Tibial nerve (tissue), 4 donors: Measurements from ENCODE around the gene OR1L8. TPM values are rescaled to one million over a fixed set of nuclear protein-coding genes. Genes with fewer than 3 reads are reported as not detected.
"Not testable (repeated sequence)": the region's sequence is repeated elsewhere in the genome, so short reads cannot be mapped to it uniquely, and the experiment has no call there.

Experiments used
- DNase-seq, 2 donors: peaks; one replicate each; pipeline ENCODE4 v3.0.0-alpha.2; 2019; ENCODE audit warnings: low spot score in 2 of 2
- H3K27ac ChIP-seq, 4 donors: fragments of 200-600 bp; sonication (generic) in 3 of 4; one replicate each; pipeline ENCODE4 v1.5.1; 2017 to 2019; ENCODE audit warnings: mild to moderate bottlenecking in 1 of 4
- H3K27me3 ChIP-seq, 2 donors: fragments of 200-600 bp; sonication (generic) in 1 of 2; one replicate each; pipeline versions ENCODE4 v1.5.1 to v1.6.0; 2017 to 2019
- H3K36me3 ChIP-seq, 3 donors: fragments of 200-600 bp; sonication (generic); one replicate each; pipeline ENCODE4 v1.5.1; 2018 to 2019
- H3K4me1 ChIP-seq, 4 donors: fragments of 200-600 bp; sonication (generic) in 3 of 4; one replicate each; pipeline ENCODE4 v1.5.1; 2017 to 2019
- H3K4me3 ChIP-seq, 4 donors: fragments of 200-600 bp; sonication (generic) in 3 of 4; one replicate each; pipeline ENCODE4 v1.5.1; 2017 to 2019; ENCODE audit warnings: mild to moderate bottlenecking in 1 of 4, moderate library complexity in 1 of 4
- H3K9me3 ChIP-seq, 4 donors: fragments of 200-600 bp; sonication (generic) in 3 of 4; one replicate each; pipeline ENCODE4 v1.5.1; 2017 to 2019
- CTCF ChIP-seq, 5 experiments: fragments of 200-600 bp in 3 of 5; fragments of 450-650 bp in 2 of 5; sonication (generic) in 3 of 5; IDR thresholded peaks; one replicate each; pipeline ENCODE4 v1.5.1; 2016 to 2019; ENCODE audit warnings: antibody characterized with exemption in 5 of 5, mild to moderate bottlenecking in 3 of 5, moderate library complexity in 2 of 5
- EP300 ChIP-seq, 2 donors: sonication (generic); formaldehyde crosslinking; IDR thresholded peaks; one replicate each; pipeline ENCODE4 v1.6.1; 2017; ENCODE audit warnings: antibody characterized with exemption in 2 of 2, mild to moderate bottlenecking in 1 of 2
- POLR2A ChIP-seq, 2 donors: fragments of 450-650 bp; IDR thresholded peaks; one replicate each; pipeline ENCODE4 v1.6.1; 2017; ENCODE audit warnings: antibody characterized with exemption in 2 of 2, mild to moderate bottlenecking in 2 of 2, moderate library complexity in 2 of 2
- WGBS, 2 donors: methylation state at CpG; one replicate each; pipeline ENCODE4 v1.1.5; 2018; 5-methylcytosine and 5-hydroxymethylcytosine counted together
- total RNA-seq, 4 donors: library from RNA; depleted of rRNA; stranded (reverse); fragments of >200 nt; gene quantifications; one replicate each; pipeline ENCODE4 v1.1.0, GENCODE V29; 2016

The OR1L8 gene
- total RNA-seq, 4 donors from 2014 or later: 0.39 to 1.5 (median 0.64) TPM

- no peaks in the 10 kb centered on the region for H3K27me3 ChIP-seq
Observed at GRCh38 chr9:122561446-122561845, 21.7 kb downstream of the OR1L8 start.

GRCh38 chr9:122552812-122553211, 30.4 kb downstream of the OR1L8 start, which contains the start of gene OR1N2:
Gene OR1N2, plus strand, starts transcription at chr9:122553112. Its CDS starts 100 bp downstream, at chr9:122553212.
- DNase-seq: no peak
- TF ChIP-seq CTCF (IDR thresholded peaks at IDR 0.05) (no peak), EP300 (IDR thresholded peaks at IDR 0.05) (no peak), POLR2A (IDR thresholded peaks at IDR 0.05) (no peak)
- Histone ChIP-seq H3K4me3 (no peak within 1 kb of the TSS), H3K4me1 (no peaks in the 10 kb centered on the region), H3K27me3 (no peaks in the 10 kb centered on the region), H3K36me3 (no peaks in the 10 kb centered on the region), H3K9me3 (no peaks in the 10 kb centered on the region), H3K27ac (no peak within 1 kb of the TSS)
- 47 to 66% methylated on average over 2 of the region's 2 CpGs for WGBS, 2 donors

More at GRCh38 chr9:122561446-122561845, 21.7 kb downstream of the OR1L8 start:
- Histone ChIP-seq H3K27ac (no peak overlapping the region), H3K36me3 (no peaks in the 10 kb centered on the region), H3K4me3 (no peak overlapping the region), H3K4me1 (no peaks in the 10 kb centered on the region), H3K9me3 (peaks cover 0 to 46% (median 0%) of the 10 kb centered on the region in 4 donors)
- no peak for DNase-seq
- TF ChIP-seq EP300 (IDR thresholded peaks at IDR 0.05) (no peak), POLR2A (IDR thresholded peaks at IDR 0.05) (no peak), CTCF (IDR thresholded peaks at IDR 0.05) (no peak)
- WGBS, 2 donors: 80 to 85% methylated on average over 4 of the region's 4 CpGs

- no peak overlapping the region for H3K27ac ChIP-seq
- TF ChIP-seq CTCF (IDR thresholded peaks at IDR 0.05): no peak
- TF ChIP-seq POLR2A (IDR thresholded peaks at IDR 0.05): no peak
- no peak for TF ChIP-seq EP300 (IDR thresholded peaks at IDR 0.05)
- 61 to 69% methylated on average over 5 of the region's 5 CpGs for WGBS, 2 donors
- H3K27me3 ChIP-seq: no peaks in the 10 kb centered on the region
- DNase-seq: no peak
- no peaks in the 10 kb centered on the region for H3K36me3 ChIP-seq
- H3K9me3 ChIP-seq: no peaks in the 10 kb centered on the region
- H3K4me1 ChIP-seq: no peaks in the 10 kb centered on the region
- H3K4me3 ChIP-seq: no peak overlapping the region
Observed at GRCh38 chr9:122551371-122551770, 31.8 kb downstream of the OR1L8 start.

GRCh38 chr9:122546196-122546595, 37.0 kb downstream of the OR1L8 start:
- H3K27ac ChIP-seq: no peak overlapping the region
- H3K4me3 ChIP-seq: no peak overlapping the region
- H3K27me3 ChIP-seq: no peaks in the 10 kb centered on the region
- DNase-seq: no peak
- no peaks in the 10 kb centered on the region for H3K9me3 ChIP-seq
- H3K36me3 ChIP-seq: no peaks in the 10 kb centered on the region
- H3K4me1 ChIP-seq: no peaks in the 10 kb centered on the region
- TF ChIP-seq EP300 (IDR thresholded peaks at IDR 0.05) (no peak), CTCF (IDR thresholded peaks at IDR 0.05) (no peak), POLR2A (IDR thresholded peaks at IDR 0.05) (no peak)
- WGBS, 2 donors: 57 to 65% methylated on average over 8 of the region's 8 CpGs

- DNase-seq: no peak
- Histone ChIP-seq H3K36me3 (no peaks in the 10 kb centered on the region), H3K27me3 (no peaks in the 10 kb centered on the region), H3K27ac (no peak overlapping the region), H3K9me3 (peaks cover 0 to 14% (median 0%) of the 10 kb centered on the region in 4 donors), H3K4me1 (no peaks in the 10 kb centered on the region), H3K4me3 (no peak overlapping the region)
- 63 to 69% methylated on average over 2 of the region's 2 CpGs for WGBS, 2 donors
- TF ChIP-seq POLR2A (IDR thresholded peaks at IDR 0.05): no peak
- TF ChIP-seq EP300 (IDR thresholded peaks at IDR 0.05): no peak
- TF ChIP-seq CTCF (IDR thresholded peaks at IDR 0.05): no peak
Observed at GRCh38 chr9:122538757-122539156, 44.4 kb downstream of the OR1L8 start.

GRCh38 chr9:122537066-122537465, 46.1 kb downstream of the OR1L8 start:
- H3K4me3 ChIP-seq, H3K4me1 ChIP-seq, H3K27ac ChIP-seq, DNase-seq, H3K36me3 ChIP-seq, H3K27me3 ChIP-seq: not testable (repeated sequence)
- 59 to 68% methylated on average over 7 of the region's 7 CpGs for WGBS, 2 donors
- H3K9me3 ChIP-seq: peaks cover 0 to 14% (median 0%) of the 10 kb centered on the region in 4 donors
